Astrocyte (in vitro differentiated cells and primary cell): Measurements from ENCODE around the gene AQP2. TPM values are rescaled to one million over a fixed set of nuclear protein-coding genes. Genes with fewer than 3 reads are reported as not detected.

Experiments used
- DNase-seq: peaks from one replicate; pipeline ENCODE4 v3.0.0-alpha.2; 2010; ENCODE audit warnings: low read depth
- FAIRE-seq: peaks from 2 replicates; lab custom pipeline; 2011; peaks lifted over from hg19 to GRCh38; lab: Jason Lieb, UNC
- H2AFZ ChIP-seq: 2 replicates; pipeline ENCODE4 v1.6.0; 2012; ENCODE audit warnings: low read depth, low read length, inconsistent platforms
- H3K27ac ChIP-seq: 2 replicates; pipeline ENCODE4 v1.5.1; 2011; ENCODE audit warnings: low read depth, low read length, inconsistent platforms
- H3K27me3 ChIP-seq: 2 replicates; pipeline ENCODE4 v1.6.0; 2011; ENCODE audit warnings: low read length, inconsistent platforms; ENCODE audit not compliant: insufficient read depth
- H3K36me3 ChIP-seq: 2 replicates; pipeline ENCODE4 v1.5.1; 2011; ENCODE audit warnings: low read length, inconsistent platforms; ENCODE audit not compliant: insufficient read depth
- H3K4me1 ChIP-seq: 2 replicates; pipeline ENCODE4 v1.5.1; 2011; ENCODE audit warnings: low read length, inconsistent platforms; ENCODE audit not compliant: insufficient read depth
- H3K4me2 ChIP-seq: 2 replicates; pipeline ENCODE4 v1.6.0; 2012; ENCODE audit warnings: low read length, inconsistent platforms
- H3K4me3 ChIP-seq: 2 replicates; pipeline ENCODE4 v1.5.1; 2011; ENCODE audit warnings: low read depth, mild to moderate bottlenecking, low read length, inconsistent platforms; ENCODE audit not compliant: insufficient read depth
- H3K79me2 ChIP-seq: 2 replicates; pipeline ENCODE4 v1.6.0; 2012; ENCODE audit warnings: mild to moderate bottlenecking, low read length, inconsistent platforms; ENCODE audit not compliant: insufficient read depth
- H3K9ac ChIP-seq: 2 replicates; pipeline ENCODE4 v1.6.0; 2012; ENCODE audit warnings: mild to moderate bottlenecking, low read length, inconsistent platforms
- H3K9me3 ChIP-seq: 2 replicates; pipeline ENCODE4 v1.5.1; 2012; ENCODE audit warnings: low read depth, mild to moderate bottlenecking, low read length, inconsistent platforms; ENCODE audit not compliant: insufficient read depth
- H4K20me1 ChIP-seq: 2 replicates; pipeline ENCODE4 v1.6.0; 2012; ENCODE audit warnings: low read length, inconsistent platforms; ENCODE audit not compliant: insufficient read depth
- H3K27ac Mint-ChIP-seq: one replicate; pipeline ENCODE4 v1.8.0; 2021; ENCODE audit warnings: mild to moderate bottlenecking, mixed read lengths; ENCODE audit not compliant: unreplicated experiment
- H3K27me3 Mint-ChIP-seq: one replicate; pipeline ENCODE4 v1.8.0; 2021; ENCODE audit warnings: low read depth, mixed read lengths; ENCODE audit not compliant: unreplicated experiment
- H3K36me3 Mint-ChIP-seq: one replicate; pipeline ENCODE4 v1.8.0; 2021; ENCODE audit warnings: low read depth, mixed read lengths; ENCODE audit not compliant: unreplicated experiment
- H3K4me1 Mint-ChIP-seq: one replicate; pipeline ENCODE4 v1.8.0; 2021; ENCODE audit warnings: low read depth, mixed read lengths; ENCODE audit not compliant: unreplicated experiment
- H3K4me3 Mint-ChIP-seq: one replicate; pipeline ENCODE4 v1.8.0; 2021; ENCODE audit warnings: mild to moderate bottlenecking, moderate library complexity, mixed read lengths; ENCODE audit not compliant: unreplicated experiment
- H3K9me3 Mint-ChIP-seq: one replicate; pipeline ENCODE4 v1.8.0; 2021; ENCODE audit warnings: mild to moderate bottlenecking, mixed read lengths; ENCODE audit not compliant: unreplicated experiment
- CTCF ChIP-seq: IDR thresholded peaks from 2 replicates; pipeline ENCODE4 v1.5.1; 2011; ENCODE audit warnings: low read depth, mild to moderate bottlenecking, inconsistent platforms, low read length, moderate library complexity; ENCODE audit not compliant: insufficient read depth
- EZH2 ChIP-seq: IDR thresholded peaks from 2 replicates; pipeline ENCODE4 v1.6.1; 2012; ENCODE audit warnings: mild to moderate bottlenecking, low read length, inconsistent platforms; ENCODE audit not compliant: insufficient read depth
- total RNA-seq: library from RNA; stranded (reverse); gene quantifications from 2 replicates; pipeline ENCODE4 v1.2.1, GENCODE V29; 2021

AQP2 gene
- total RNA-seq, 1 donor from 2014 or later = not detected

DNA sequence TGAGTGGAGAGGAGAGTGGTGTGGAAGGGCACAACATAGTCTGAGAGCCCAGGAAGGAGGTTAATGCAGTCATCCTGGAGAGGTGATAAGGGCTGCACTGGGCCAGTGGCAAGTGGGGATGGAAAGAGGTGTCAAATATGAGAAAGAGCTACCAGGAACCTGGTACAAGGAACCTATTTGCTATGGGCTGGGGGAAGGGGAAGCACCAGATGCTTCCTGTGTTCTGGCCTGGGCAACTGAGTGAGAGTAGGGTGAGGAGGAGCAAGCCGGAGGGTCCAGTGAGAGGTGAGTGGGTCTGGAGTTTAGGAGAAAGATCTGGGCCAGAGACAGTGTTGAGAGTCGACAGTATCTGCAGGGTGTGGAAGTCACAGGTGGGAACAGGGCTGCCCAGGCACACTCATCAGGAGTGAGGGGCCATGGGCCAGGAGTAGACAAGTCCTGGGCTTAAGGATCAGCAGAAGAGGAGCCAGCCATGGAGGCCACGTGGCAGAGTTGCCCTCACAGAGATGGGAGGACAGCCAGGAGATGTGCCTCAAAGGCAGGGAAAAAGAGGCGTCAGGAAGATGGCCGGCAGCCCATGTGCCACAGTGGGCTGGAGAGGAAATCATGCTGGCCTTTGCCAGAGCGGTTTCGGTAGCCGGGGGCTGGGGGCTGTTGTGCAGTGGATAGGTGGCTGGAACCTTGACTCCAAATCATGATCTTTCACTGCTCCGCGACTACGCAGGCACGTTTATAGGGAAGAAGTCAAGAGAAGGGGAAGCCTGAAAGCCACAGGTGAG is 19.3 kb downstream of the AQP2 start:
- FAIRE-seq (no peak), DNase-seq (no peak)
- Histone ChIP-seq H3K27me3 (peaks cover 17% of the 10 kb centered on the region), H3K4me2 (no peak overlapping the region), H3K4me3 (no peak overlapping the region), H3K79me2 (no peaks in the 10 kb centered on the region), H3K9me3 (no peaks in the 10 kb centered on the region), H3K9ac (no peak overlapping the region), H4K20me1 (no peaks in the 10 kb centered on the region), H3K36me3 (no peaks in the 10 kb centered on the region), H3K4me1 (peaks cover 3% of the 10 kb centered on the region), H3K27ac (no peak overlapping the region), H2AFZ (no peak overlapping the region)
- no peak overlapping the region for H3K27ac Mint-ChIP-seq
- peaks cover 31% of the 10 kb centered on the region for H3K27me3 Mint-ChIP-seq
- H3K4me3 Mint-ChIP-seq = no peak overlapping the region
- H3K4me1 Mint-ChIP-seq = peaks cover 1% of the 10 kb centered on the region
- no peak for TF ChIP-seq EZH2
- TF ChIP-seq CTCF = no peak
- no peaks in the 10 kb centered on the region for H3K9me3 Mint-ChIP-seq
- H3K36me3 Mint-ChIP-seq = no peaks in the 10 kb centered on the region

- no peak for FAIRE-seq
- no peaks in the 10 kb centered on the region for H3K9me3 Mint-ChIP-seq
Observed at GRCh38 chr12:49970658-49971057, 20.1 kb downstream of the AQP2 start.

More at GRCh38 chr12:49970658-49971057, 20.1 kb downstream of the AQP2 start:
- no peak overlapping the region for H3K4me3 ChIP-seq
- no peak overlapping the region for H2AFZ ChIP-seq
- Mint-ChIP-seq H3K27me3 (peaks cover 26% of the 10 kb centered on the region), H3K4me3 (no peak overlapping the region), H3K4me1 (peaks cover 1% of the 10 kb centered on the region), H3K36me3 (no peaks in the 10 kb centered on the region), H3K27ac (no peak overlapping the region)
- H3K79me2 ChIP-seq = no peaks in the 10 kb centered on the region
- H3K36me3 ChIP-seq = no peaks in the 10 kb centered on the region
- H3K27me3 ChIP-seq = peaks cover 15% of the 10 kb centered on the region
- H3K27ac ChIP-seq = no peak overlapping the region
- H4K20me1 ChIP-seq = no peaks in the 10 kb centered on the region
- H3K4me2 ChIP-seq = no peak overlapping the region
- DNase-seq = no peak
- TF ChIP-seq EZH2 (no peak), CTCF (no peak)
- no peak overlapping the region for H3K9ac ChIP-seq
- H3K4me1 ChIP-seq = peaks cover 3% of the 10 kb centered on the region
- H3K9me3 ChIP-seq = no peaks in the 10 kb centered on the region
